ENCODE results near the gene SORCS3.

DNA sequence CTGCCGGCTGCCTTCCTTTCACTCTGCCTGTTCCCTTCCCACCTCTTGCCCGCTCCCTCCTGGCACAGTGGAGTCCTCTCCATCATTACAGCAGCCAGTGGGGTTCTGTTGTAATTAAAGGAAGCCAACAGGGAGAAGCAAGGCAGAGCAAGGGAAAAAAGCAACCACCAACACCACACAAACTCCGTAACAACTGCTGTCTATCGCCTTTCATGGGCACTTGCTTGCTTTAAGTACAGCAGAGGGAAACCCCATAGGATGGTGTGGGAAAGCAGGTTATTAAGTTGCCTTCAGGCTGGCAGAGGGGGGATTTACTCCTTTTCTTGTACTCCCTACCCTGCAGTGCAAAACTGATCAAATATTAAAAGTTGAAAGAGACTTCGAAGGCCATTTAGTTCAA, 22.0 kb downstream of the SORCS3 start:
- TF ChIP-seq, protein P1, sequence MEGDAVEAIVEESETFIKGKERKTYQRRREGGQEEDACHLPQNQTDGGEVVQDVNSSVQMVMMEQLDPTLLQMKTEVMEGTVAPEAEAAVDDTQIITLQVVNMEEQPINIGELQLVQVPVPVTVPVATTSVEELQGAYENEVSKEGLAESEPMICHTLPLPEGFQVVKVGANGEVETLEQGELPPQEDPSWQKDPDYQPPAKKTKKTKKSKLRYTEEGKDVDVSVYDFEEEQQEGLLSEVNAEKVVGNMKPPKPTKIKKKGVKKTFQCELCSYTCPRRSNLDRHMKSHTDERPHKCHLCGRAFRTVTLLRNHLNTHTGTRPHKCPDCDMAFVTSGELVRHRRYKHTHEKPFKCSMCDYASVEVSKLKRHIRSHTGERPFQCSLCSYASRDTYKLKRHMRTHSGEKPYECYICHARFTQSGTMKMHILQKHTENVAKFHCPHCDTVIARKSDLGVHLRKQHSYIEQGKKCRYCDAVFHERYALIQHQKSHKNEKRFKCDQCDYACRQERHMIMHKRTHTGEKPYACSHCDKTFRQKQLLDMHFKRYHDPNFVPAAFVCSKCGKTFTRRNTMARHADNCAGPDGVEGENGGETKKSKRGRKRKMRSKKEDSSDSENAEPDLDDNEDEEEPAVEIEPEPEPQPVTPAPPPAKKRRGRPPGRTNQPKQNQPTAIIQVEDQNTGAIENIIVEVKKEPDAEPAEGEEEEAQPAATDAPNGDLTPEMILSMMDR (optimal IDR thresholded peaks at IDR 0.05 in 1 of 3, IDR thresholded peaks at IDR 0.05 in 1 of 3, conservative IDR thresholded peaks at IDR 0.05 in 1 of 3; ENCODE audit: extremely low read depth in 1 of 3, insufficient read depth in 2 of 3, low read length in 3 of 3) = no peak
- no peak for TF ChIP-seq EZH2 (IDR thresholded peaks at IDR 0.05; ENCODE audit: low read length)
